ENCODE results near the gene LIN7A. TPM values are rescaled to one million over a fixed set of nuclear protein-coding genes. Genes with fewer than 3 reads are reported as not detected.

Gene LIN7A, protein sequence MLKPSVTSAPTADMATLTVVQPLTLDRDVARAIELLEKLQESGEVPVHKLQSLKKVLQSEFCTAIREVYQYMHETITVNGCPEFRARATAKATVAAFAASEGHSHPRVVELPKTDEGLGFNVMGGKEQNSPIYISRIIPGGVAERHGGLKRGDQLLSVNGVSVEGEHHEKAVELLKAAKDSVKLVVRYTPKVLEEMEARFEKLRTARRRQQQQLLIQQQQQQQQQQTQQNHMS
- total RNA-seq = 9.9 and 11.8 TPM in 2 replicates
- 3.0 and 5.2 TPM in 2 replicates for polyA plus RNA-seq

DNA sequence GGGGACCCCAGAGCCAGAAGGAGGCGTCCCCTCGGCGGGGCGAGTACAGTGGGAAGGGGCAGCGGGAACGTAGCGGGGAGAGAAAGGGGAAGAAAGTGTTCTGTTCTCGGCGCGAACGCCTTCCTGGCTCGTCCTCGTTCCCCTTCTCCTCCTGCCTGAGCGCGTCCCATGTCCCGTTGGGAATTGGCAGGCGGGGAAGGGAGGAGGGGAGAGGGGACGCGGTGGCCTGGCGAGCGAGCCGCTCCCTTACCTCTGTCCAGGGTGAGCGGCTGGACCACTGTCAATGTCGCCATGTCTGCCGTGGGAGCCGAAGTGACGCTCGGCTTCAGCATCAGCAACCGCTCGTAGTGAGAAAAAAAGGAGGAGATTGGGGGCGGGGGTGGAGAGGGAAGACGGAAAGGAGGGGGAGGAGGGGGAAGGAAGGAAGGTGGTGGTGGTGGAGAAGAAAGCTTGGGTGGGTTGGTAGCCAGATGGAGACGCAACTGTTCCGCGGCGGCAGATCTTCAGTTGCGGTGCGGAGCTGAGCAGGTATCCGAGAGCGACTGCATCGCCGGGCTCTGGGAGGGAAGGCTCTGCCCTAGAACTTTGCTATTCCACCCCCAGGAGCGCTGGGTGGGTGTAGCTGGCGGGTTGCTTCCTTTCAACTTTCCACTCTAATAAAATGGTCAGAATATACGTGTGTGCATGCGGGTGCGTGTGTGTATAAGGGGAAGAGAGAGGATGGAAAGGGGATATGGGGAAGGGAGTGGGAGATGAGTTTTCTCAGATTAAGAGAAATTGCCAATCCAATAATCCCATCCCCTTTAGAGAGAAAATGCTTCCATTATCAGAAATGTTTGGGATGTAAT lies at the start of gene LIN7A:
Gene LIN7A (minus strand): TSS at position 544 of the 848 bp plus-strand sequence. CDS start 212 bp downstream, at position 332.
- Histone ChIP-seq H3K4me2 (peak within 1 kb of the TSS; percentile 92), H3K9me3 (ENCODE audit: low read depth) (no peaks in the 10 kb centered on the region), H2AFZ (peak within 1 kb of the TSS; percentile 74), H3K36me3 (replicated peaks; ENCODE audit: insufficient read depth, low read depth) (no peaks in the 10 kb centered on the region), H3K27me3 (peaks cover 16% of the 10 kb centered on the region), H3K9me2 (replicated peaks; ENCODE audit: insufficient read depth) (no peaks in the 10 kb centered on the region), H3K4me1 (ENCODE audit: insufficient read depth) (no peaks in the 10 kb centered on the region), H3K27ac (peak within 1 kb of the TSS; percentile 77), H4K20me1 (ENCODE audit: insufficient read depth, poor library complexity, severe bottlenecking) (no peaks in the 10 kb centered on the region), H3K4me3 (peak within 1 kb of the TSS; percentile 61), H3K79me2 (peaks cover 13% of the 10 kb centered on the region)
- DNase-seq (ENCODE audit: low spot score) = peak; percentile 58
- 2% methylated on average over 30 of the region's 47 CpGs for WGBS (ENCODE audit: low lambda C conversion rate, missing lambda C conversion rate)
- TF ChIP-seq, protein P1, sequence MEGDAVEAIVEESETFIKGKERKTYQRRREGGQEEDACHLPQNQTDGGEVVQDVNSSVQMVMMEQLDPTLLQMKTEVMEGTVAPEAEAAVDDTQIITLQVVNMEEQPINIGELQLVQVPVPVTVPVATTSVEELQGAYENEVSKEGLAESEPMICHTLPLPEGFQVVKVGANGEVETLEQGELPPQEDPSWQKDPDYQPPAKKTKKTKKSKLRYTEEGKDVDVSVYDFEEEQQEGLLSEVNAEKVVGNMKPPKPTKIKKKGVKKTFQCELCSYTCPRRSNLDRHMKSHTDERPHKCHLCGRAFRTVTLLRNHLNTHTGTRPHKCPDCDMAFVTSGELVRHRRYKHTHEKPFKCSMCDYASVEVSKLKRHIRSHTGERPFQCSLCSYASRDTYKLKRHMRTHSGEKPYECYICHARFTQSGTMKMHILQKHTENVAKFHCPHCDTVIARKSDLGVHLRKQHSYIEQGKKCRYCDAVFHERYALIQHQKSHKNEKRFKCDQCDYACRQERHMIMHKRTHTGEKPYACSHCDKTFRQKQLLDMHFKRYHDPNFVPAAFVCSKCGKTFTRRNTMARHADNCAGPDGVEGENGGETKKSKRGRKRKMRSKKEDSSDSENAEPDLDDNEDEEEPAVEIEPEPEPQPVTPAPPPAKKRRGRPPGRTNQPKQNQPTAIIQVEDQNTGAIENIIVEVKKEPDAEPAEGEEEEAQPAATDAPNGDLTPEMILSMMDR (IDR thresholded peaks at IDR 0.05; ENCODE audit: poor library complexity) = no peak
- peak; percentile 71 for TF ChIP-seq EZH2 (IDR thresholded peaks at IDR 0.05; ENCODE audit: borderline replicate concordance)

DNA sequence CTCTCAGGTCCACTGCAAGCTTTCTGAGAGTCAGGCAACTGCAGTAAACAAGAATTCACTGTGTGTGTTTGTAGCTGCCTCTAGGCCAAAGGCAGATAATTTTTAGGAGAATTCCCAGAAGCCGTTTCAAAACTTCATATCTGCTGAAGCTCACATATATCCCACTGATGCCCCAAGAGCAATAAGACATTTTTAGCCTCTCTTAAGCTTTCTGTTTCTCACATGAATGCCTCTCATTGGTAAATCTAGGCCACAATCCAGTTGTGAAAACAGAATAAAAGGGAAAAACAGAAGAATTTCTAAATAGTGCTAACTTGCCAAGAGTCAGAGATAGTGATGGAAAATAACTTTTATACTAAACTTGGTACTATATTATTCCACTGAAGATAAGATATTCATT lies 48.5 kb upstream of the LIN7A start:
- Histone ChIP-seq H3K4me2 (no peak overlapping the region), H4K20me1 (ENCODE audit: insufficient read depth, poor library complexity, severe bottlenecking) (no peaks in the 10 kb centered on the region), H3K9me3 (ENCODE audit: low read depth) (no peaks in the 10 kb centered on the region), H3K27ac (no peak overlapping the region), H2AFZ (no peak overlapping the region), H3K79me2 (no peaks in the 10 kb centered on the region), H3K4me1 (ENCODE audit: insufficient read depth) (no peaks in the 10 kb centered on the region), H3K36me3 (replicated peaks; ENCODE audit: insufficient read depth, low read depth) (no peaks in the 10 kb centered on the region), H3K27me3 (no peaks in the 10 kb centered on the region), H3K4me3 (no peak overlapping the region), H3K9me2 (replicated peaks; ENCODE audit: insufficient read depth) (no peaks in the 10 kb centered on the region)
- 74% methylated on average over 1 of the region's 1 CpG for WGBS (ENCODE audit: low lambda C conversion rate, missing lambda C conversion rate)
- no peak for DNase-seq (ENCODE audit: low spot score)
- TF ChIP-seq, protein P1 (IDR thresholded peaks at IDR 0.05; ENCODE audit: poor library complexity) = no peak
- TF ChIP-seq EZH2 (IDR thresholded peaks at IDR 0.05; ENCODE audit: borderline replicate concordance) (no peak), EZH2phosphoT487 (IDR thresholded peaks at IDR 0.05; ENCODE audit: low read depth, severe bottlenecking, unreplicated experiment) (no peak)

DNA sequence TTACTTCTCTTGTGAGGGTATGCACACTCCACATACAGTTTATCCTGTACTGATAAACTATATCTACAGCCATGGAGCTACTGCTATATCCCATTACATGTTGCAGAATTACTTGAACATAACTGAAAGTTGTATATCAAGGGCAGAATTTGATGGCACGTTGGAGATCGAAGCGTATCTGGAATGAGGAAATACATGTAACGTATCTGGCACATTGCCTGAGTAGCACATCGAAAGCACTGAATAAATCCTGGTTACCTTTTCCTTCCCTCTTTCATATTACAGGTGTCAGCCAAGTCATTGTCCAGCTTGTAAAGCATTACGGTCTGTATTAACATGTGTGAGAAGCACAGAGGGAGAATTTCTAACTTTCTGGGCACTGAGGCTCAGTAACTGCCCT lies 42.1 kb upstream of the LIN7A start:
- no peak for DNase-seq (ENCODE audit: low spot score)
- 87% methylated on average over 6 of the region's 6 CpGs for WGBS (ENCODE audit: low lambda C conversion rate, missing lambda C conversion rate)
- Histone ChIP-seq H3K9me2 (replicated peaks; ENCODE audit: insufficient read depth) (no peaks in the 10 kb centered on the region), H3K27me3 (no peaks in the 10 kb centered on the region), H3K79me2 (no peaks in the 10 kb centered on the region), H3K4me1 (ENCODE audit: insufficient read depth) (no peaks in the 10 kb centered on the region), H3K9me3 (ENCODE audit: low read depth) (no peaks in the 10 kb centered on the region), H3K36me3 (replicated peaks; ENCODE audit: insufficient read depth, low read depth) (no peaks in the 10 kb centered on the region), H2AFZ (no peak overlapping the region), H3K4me3 (no peak overlapping the region), H4K20me1 (ENCODE audit: insufficient read depth, poor library complexity, severe bottlenecking) (no peaks in the 10 kb centered on the region), H3K27ac (no peak overlapping the region), H3K4me2 (no peak overlapping the region)
- TF ChIP-seq EZH2phosphoT487 (IDR thresholded peaks at IDR 0.05; ENCODE audit: low read depth, severe bottlenecking, unreplicated experiment) (no peak), EZH2 (IDR thresholded peaks at IDR 0.05; ENCODE audit: borderline replicate concordance) (no peak)
- TF ChIP-seq, protein P1 (IDR thresholded peaks at IDR 0.05; ENCODE audit: poor library complexity) = no peak
